HG02623 (cell line): ENCODE measurements around the gene RBP3.

ENCODE experiments used
- ATAC-seq: cut with Tn5 transposase; IDR thresholded peaks from one replicate; pipeline ENCODE4 v1.9.1; 2021; ENCODE audit warnings: moderate library complexity; ENCODE audit not compliant: unreplicated experiment

RBP3 gene

GRCh38 chr10:47348138-47348651, at the start of gene RBP3:
Gene RBP3 (plus strand): TSS chr10:47348363. CDS start chr10:47348485, 122 bp downstream.
- ATAC-seq: no peak

GRCh38 chr10:47298715-47299114, 49.4 kb upstream of the RBP3 start:
- no peak for ATAC-seq

GRCh38 chr10:47299611-47300428, 48.3 kb upstream of the RBP3 start, which contains the start of gene GDF10:
Gene GDF10 (plus strand): TSS chr10:47300197. CDS start chr10:47300652, 455 bp downstream.
- ATAC-seq: no peak

- ATAC-seq: no peak
Measured at GRCh38 chr10:47300429-47300931, 47.7 kb upstream of the RBP3 start.

- ATAC-seq: no peak
Measured at GRCh38 chr10:47301833-47302232, 46.3 kb upstream of the RBP3 start.

GRCh38 chr10:47303105-47303504, 45.1 kb upstream of the RBP3 start:
- no peak for ATAC-seq

GRCh38 chr10:47303866-47304265, 44.3 kb upstream of the RBP3 start:
- ATAC-seq: no peak

- ATAC-seq: no peak
Measured at GRCh38 chr10:47305566-47305965, 42.6 kb upstream of the RBP3 start.

- ATAC-seq: no peak
Measured at GRCh38 chr10:47306387-47307210, 41.6 kb upstream of the RBP3 start.

- no peak for ATAC-seq
Measured at GRCh38 chr10:47307381-47307780, 40.8 kb upstream of the RBP3 start.

GRCh38 chr10:47308775-47309174, 39.4 kb upstream of the RBP3 start:
- ATAC-seq: no peak

- no peak for ATAC-seq
Measured at GRCh38 chr10:47309408-47310089, 38.6 kb upstream of the RBP3 start.

GRCh38 chr10:47310090-47310505, 38.1 kb upstream of the RBP3 start:
- ATAC-seq: no peak

- ATAC-seq: no peak
Measured at GRCh38 chr10:47311193-47311931, 36.8 kb upstream of the RBP3 start.

- peak; percentile 69 for ATAC-seq
Measured at GRCh38 chr10:47311932-47312662, 36.1 kb upstream of the RBP3 start.

- no peak for ATAC-seq
Measured at GRCh38 chr10:47312663-47312995, 35.5 kb upstream of the RBP3 start.

GRCh38 chr10:47314416-47314970, 33.7 kb upstream of the RBP3 start:
- no peak for ATAC-seq

- no peak for ATAC-seq
Measured at GRCh38 chr10:47315421-47315820, 32.7 kb upstream of the RBP3 start.

- no peak for ATAC-seq
Measured at GRCh38 chr10:47316131-47316530, 32.0 kb upstream of the RBP3 start.
